ENCODE results near the gene ITIH3.

Gene ITIH3
- total RNA-seq = 0 reads per million in 3 donors

- Histone ChIP-seq H3K27me3 (replicated peaks; ENCODE audit: control insufficient read depth, insufficient read depth, low read length, poor library complexity, severe bottlenecking) (no peaks in the 10 kb centered on the region), H3K27ac (ENCODE audit: insufficient read depth, low read length, poor library complexity, severe bottlenecking) (no peak within 1 kb of the TSS), H3K4me1 (ENCODE audit: control insufficient read depth, insufficient read depth, low read length, poor library complexity, severe bottlenecking) (no peaks in the 10 kb centered on the region), H3K9me3 (ENCODE audit: control insufficient read depth, low read length) (no peaks in the 10 kb centered on the region), H3K4me3 (ENCODE audit: insufficient read depth, low read depth, low read length, poor library complexity, severe bottlenecking) (no peak within 1 kb of the TSS), H3K36me3 (ENCODE audit: control insufficient read depth, insufficient read depth, low read length) (no peaks in the 10 kb centered on the region)
- no peak for DNase-seq
These were observed at the start of gene ITIH3 for GRCh38 chr3:52794612-52795099. Gene ITIH3 (plus strand): TSS chr3:52794796. CDS start chr3:52794804, 8 bp downstream.

GRCh38 chr3:52752045-52752660 is 42.4 kb upstream of the ITIH3 start:
- DNase-seq = no peak
- H3K4me1 ChIP-seq (ENCODE audit: control insufficient read depth, insufficient read depth, low read length, poor library complexity, severe bottlenecking) = no peaks in the 10 kb centered on the region
- H3K27ac ChIP-seq (ENCODE audit: insufficient read depth, low read length, poor library complexity, severe bottlenecking) = no peak overlapping the region
- H3K4me3 ChIP-seq (ENCODE audit: insufficient read depth, low read depth, low read length, poor library complexity, severe bottlenecking) = no peak overlapping the region
- H3K27me3 ChIP-seq (replicated peaks; ENCODE audit: control insufficient read depth, insufficient read depth, low read length, poor library complexity, severe bottlenecking) = no peaks in the 10 kb centered on the region
- peaks cover 25% of the 10 kb centered on the region for H3K36me3 ChIP-seq (ENCODE audit: control insufficient read depth, insufficient read depth, low read length)
- no peaks in the 10 kb centered on the region for H3K9me3 ChIP-seq (ENCODE audit: control insufficient read depth, low read length)

- Histone ChIP-seq H3K4me3 (ENCODE audit: insufficient read depth, low read depth, low read length, poor library complexity, severe bottlenecking) (no peak overlapping the region), H3K4me1 (ENCODE audit: control insufficient read depth, insufficient read depth, low read length, poor library complexity, severe bottlenecking) (no peaks in the 10 kb centered on the region), H3K27ac (ENCODE audit: insufficient read depth, low read length, poor library complexity, severe bottlenecking) (no peak overlapping the region), H3K27me3 (replicated peaks; ENCODE audit: control insufficient read depth, insufficient read depth, low read length, poor library complexity, severe bottlenecking) (no peaks in the 10 kb centered on the region), H3K9me3 (ENCODE audit: control insufficient read depth, low read length) (no peaks in the 10 kb centered on the region), H3K36me3 (ENCODE audit: control insufficient read depth, insufficient read depth, low read length) (peaks cover 28% of the 10 kb centered on the region)
- DNase-seq = no peak
These were observed 40.2 kb upstream of the ITIH3 start for GRCh38 chr3:52754373-52754772.

- no peak for DNase-seq
- no peaks in the 10 kb centered on the region for H3K27me3 ChIP-seq (replicated peaks; ENCODE audit: control insufficient read depth, insufficient read depth, low read length, poor library complexity, severe bottlenecking)
- no peak overlapping the region for H3K4me3 ChIP-seq (ENCODE audit: insufficient read depth, low read depth, low read length, poor library complexity, severe bottlenecking)
- peaks cover 20% of the 10 kb centered on the region for H3K36me3 ChIP-seq (ENCODE audit: control insufficient read depth, insufficient read depth, low read length)
- H3K4me1 ChIP-seq (ENCODE audit: control insufficient read depth, insufficient read depth, low read length, poor library complexity, severe bottlenecking) = no peaks in the 10 kb centered on the region
- no peak overlapping the region for H3K27ac ChIP-seq (ENCODE audit: insufficient read depth, low read length, poor library complexity, severe bottlenecking)
- H3K9me3 ChIP-seq (ENCODE audit: control insufficient read depth, low read length) = no peaks in the 10 kb centered on the region
These were observed 38.5 kb upstream of the ITIH3 start for GRCh38 chr3:52756141-52756540.

GRCh38 chr3:52763466-52763865 is 31.1 kb upstream of the ITIH3 start:
- H3K36me3 ChIP-seq (ENCODE audit: control insufficient read depth, insufficient read depth, low read length) = peaks cover 34% of the 10 kb centered on the region
- no peaks in the 10 kb centered on the region for H3K4me1 ChIP-seq (ENCODE audit: control insufficient read depth, insufficient read depth, low read length, poor library complexity, severe bottlenecking)
- no peak for DNase-seq
- H3K27me3 ChIP-seq (replicated peaks; ENCODE audit: control insufficient read depth, insufficient read depth, low read length, poor library complexity, severe bottlenecking) = no peaks in the 10 kb centered on the region
- no peak overlapping the region for H3K27ac ChIP-seq (ENCODE audit: insufficient read depth, low read length, poor library complexity, severe bottlenecking)
- no peaks in the 10 kb centered on the region for H3K9me3 ChIP-seq (ENCODE audit: control insufficient read depth, low read length)
- H3K4me3 ChIP-seq (ENCODE audit: insufficient read depth, low read depth, low read length, poor library complexity, severe bottlenecking) = no peak overlapping the region

- no peak for DNase-seq
- H3K27ac ChIP-seq (ENCODE audit: insufficient read depth, low read length, poor library complexity, severe bottlenecking) = peak overlapping the region; percentile 68
- H3K9me3 ChIP-seq (ENCODE audit: control insufficient read depth, low read length) = no peaks in the 10 kb centered on the region
- peaks cover 4% of the 10 kb centered on the region for H3K36me3 ChIP-seq (ENCODE audit: control insufficient read depth, insufficient read depth, low read length)
- peak overlapping the region; percentile 73 for H3K4me3 ChIP-seq (ENCODE audit: insufficient read depth, low read depth, low read length, poor library complexity, severe bottlenecking)
- H3K4me1 ChIP-seq (ENCODE audit: control insufficient read depth, insufficient read depth, low read length, poor library complexity, severe bottlenecking) = peaks cover 8% of the 10 kb centered on the region
- no peaks in the 10 kb centered on the region for H3K27me3 ChIP-seq (replicated peaks; ENCODE audit: control insufficient read depth, insufficient read depth, low read length, poor library complexity, severe bottlenecking)
These were observed 24.7 kb upstream of the ITIH3 start for GRCh38 chr3:52769786-52770455.

GRCh38 chr3:52770496-52771333 is 23.9 kb upstream of the ITIH3 start, which contains the start of gene NEK4:
Gene NEK4 (minus strand): TSS chr3:52770940. CDS start chr3:52770746, 194 bp downstream.
- Histone ChIP-seq H3K36me3 (ENCODE audit: control insufficient read depth, insufficient read depth, low read length) (peaks cover 1% of the 10 kb centered on the region), H3K27me3 (replicated peaks; ENCODE audit: control insufficient read depth, insufficient read depth, low read length, poor library complexity, severe bottlenecking) (no peaks in the 10 kb centered on the region)
- peak; percentile 53 to 70 (median 60) for DNase-seq

GRCh38 chr3:52771334-52771681 is 23.3 kb upstream of the ITIH3 start:
- Histone ChIP-seq H3K4me3 (ENCODE audit: insufficient read depth, low read depth, low read length, poor library complexity, severe bottlenecking) (peak overlapping the region; percentile 73), H3K27me3 (replicated peaks; ENCODE audit: control insufficient read depth, insufficient read depth, low read length, poor library complexity, severe bottlenecking) (no peaks in the 10 kb centered on the region), H3K27ac (ENCODE audit: insufficient read depth, low read length, poor library complexity, severe bottlenecking) (peak overlapping the region; percentile 68), H3K4me1 (ENCODE audit: control insufficient read depth, insufficient read depth, low read length, poor library complexity, severe bottlenecking) (peaks cover 8% of the 10 kb centered on the region), H3K36me3 (ENCODE audit: control insufficient read depth, insufficient read depth, low read length) (no peaks in the 10 kb centered on the region), H3K9me3 (ENCODE audit: control insufficient read depth, low read length) (no peaks in the 10 kb centered on the region)
- no peak for DNase-seq

More at GRCh38 chr3:52770496-52771333, 23.9 kb upstream of the ITIH3 start, which contains the start of gene NEK4:
- Histone ChIP-seq H3K27ac (ENCODE audit: insufficient read depth, low read length, poor library complexity, severe bottlenecking) (peak within 1 kb of the TSS; percentile 68), H3K4me1 (ENCODE audit: control insufficient read depth, insufficient read depth, low read length, poor library complexity, severe bottlenecking) (peaks cover 8% of the 10 kb centered on the region), H3K4me3 (ENCODE audit: insufficient read depth, low read depth, low read length, poor library complexity, severe bottlenecking) (peak within 1 kb of the TSS; percentile 73), H3K9me3 (ENCODE audit: control insufficient read depth, low read length) (no peaks in the 10 kb centered on the region)

GRCh38 chr3:52771702-52772101 is 22.9 kb upstream of the ITIH3 start:
- no peak overlapping the region for H3K4me3 ChIP-seq (ENCODE audit: insufficient read depth, low read depth, low read length, poor library complexity, severe bottlenecking)

More at GRCh38 chr3:52771702-52772101, 22.9 kb upstream of the ITIH3 start:
- Histone ChIP-seq H3K27ac (ENCODE audit: insufficient read depth, low read length, poor library complexity, severe bottlenecking) (no peak overlapping the region), H3K36me3 (ENCODE audit: control insufficient read depth, insufficient read depth, low read length) (no peaks in the 10 kb centered on the region), H3K27me3 (replicated peaks; ENCODE audit: control insufficient read depth, insufficient read depth, low read length, poor library complexity, severe bottlenecking) (no peaks in the 10 kb centered on the region), H3K4me1 (ENCODE audit: control insufficient read depth, insufficient read depth, low read length, poor library complexity, severe bottlenecking) (peaks cover 8% of the 10 kb centered on the region), H3K9me3 (ENCODE audit: control insufficient read depth, low read length) (no peaks in the 10 kb centered on the region)
- no peak for DNase-seq
